ENCODE results near the gene NRXN3. TPM values are rescaled to one million over a fixed set of nuclear protein-coding genes. Genes with fewer than 3 reads are reported as not detected.

The NRXN3 gene
- total RNA-seq, 1 donor from 2014 or later, result 4.8 TPM

DNA sequence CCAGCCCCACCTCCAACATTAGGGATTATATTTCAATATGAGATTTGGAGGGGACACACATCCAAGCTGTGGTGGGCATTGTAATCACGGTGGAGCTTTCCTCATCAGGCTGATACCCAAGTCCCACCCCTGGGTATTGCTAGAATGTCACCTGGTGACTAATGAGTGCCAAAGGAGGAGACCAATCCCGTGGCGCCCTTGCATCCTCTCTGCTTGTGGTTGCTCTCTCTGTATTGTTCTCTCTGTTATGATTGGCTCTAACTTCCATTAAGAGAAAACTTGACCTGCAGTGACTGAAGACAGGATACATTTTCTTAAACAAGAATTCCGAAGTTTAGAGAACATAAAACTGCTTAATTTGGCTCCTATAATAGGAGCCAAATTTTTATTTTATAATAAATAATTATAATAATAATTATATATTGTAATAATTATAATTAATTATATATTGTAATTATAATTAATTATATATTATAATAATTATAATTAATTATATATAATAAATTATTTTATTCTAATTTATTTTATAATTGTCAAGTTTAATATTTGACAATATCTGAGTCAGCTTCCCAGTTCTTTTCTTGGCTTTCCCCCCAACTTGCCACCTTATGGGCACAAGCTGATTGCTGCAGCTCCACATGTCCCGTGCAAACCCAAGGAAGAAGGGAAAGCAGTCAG is 1621.0 kb downstream of the NRXN3 start:
- no peak for DNase-seq (ENCODE audit: extremely low read depth, low read depth, low spot score)

DNA sequence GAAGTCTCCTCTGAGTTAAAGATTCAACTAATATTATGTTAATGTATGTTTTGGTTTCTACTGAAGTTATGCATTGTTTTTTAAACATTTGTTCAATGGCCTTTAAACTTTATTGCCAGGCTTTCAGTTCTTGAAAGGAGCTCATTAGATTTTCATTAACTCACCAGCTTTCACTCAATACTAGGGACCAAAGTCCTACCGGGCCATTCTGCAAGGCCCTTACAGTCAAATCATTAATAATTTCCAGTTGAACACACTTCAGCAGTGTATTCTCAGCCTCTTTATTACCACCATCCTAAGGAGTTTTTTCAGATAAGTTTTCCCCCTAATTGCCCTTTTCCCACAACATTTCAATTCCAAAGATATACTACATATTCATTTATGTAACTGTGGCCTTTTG is 1631.9 kb downstream of the NRXN3 start:
- DNase-seq (ENCODE audit: extremely low read depth, low read depth, low spot score), result no peak

DNA sequence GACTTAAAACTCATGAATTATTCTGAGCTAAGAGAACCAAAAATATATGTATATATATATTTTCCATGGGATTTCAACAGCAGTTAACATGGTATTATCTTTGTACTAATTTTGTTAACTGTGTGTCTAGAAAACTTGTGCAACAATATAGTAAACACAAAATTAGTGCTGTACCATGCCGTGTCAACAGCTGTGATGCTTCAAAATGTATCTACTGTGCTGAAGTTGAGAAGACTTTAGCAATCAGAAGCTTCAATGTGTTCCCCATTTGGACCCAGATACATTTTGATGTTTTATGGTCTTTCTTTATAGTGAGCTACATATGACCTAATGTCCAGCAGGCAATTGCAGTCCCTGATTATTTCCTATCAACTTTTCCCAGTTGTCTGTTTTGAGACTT is 1635.5 kb downstream of the NRXN3 start:
- no peak for DNase-seq (ENCODE audit: extremely low read depth, low read depth, low spot score)

DNA sequence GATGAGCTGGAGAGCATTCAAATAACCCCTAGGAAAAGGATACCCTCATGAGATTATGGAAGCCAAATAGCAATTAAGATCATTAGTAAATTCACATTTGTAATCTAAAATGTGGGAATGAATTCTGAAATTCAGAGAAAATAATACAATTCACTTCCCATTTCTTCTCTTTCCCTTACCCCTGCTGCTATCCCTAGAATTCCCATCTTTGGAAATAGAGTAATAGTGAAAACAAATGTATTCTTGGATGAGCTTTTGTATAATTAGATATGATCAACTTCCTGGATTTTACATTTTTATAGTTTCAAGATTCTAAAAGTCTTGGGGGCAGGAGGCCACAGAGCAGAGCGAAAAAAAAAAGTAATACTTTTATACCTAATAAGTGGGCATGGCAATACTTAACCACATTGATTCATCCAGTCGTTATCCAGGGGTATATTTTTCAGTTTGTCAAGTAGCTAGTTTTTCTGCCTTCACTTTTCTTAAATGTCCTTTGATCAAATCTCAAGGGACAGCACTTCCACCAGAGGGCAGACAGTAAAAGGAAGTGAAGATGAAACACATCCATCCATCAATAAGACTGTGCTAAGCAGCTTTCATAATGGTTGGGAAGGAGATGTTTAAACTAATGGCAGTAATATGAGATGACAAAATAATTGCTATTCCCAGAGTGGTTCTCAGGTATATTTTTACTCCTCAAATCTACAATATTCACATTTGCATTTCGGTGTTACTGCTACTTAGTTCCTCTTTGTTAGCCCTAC is 1639.9 kb downstream of the NRXN3 start:
- no peak for DNase-seq (ENCODE audit: extremely low read depth, low read depth, low spot score)

DNA sequence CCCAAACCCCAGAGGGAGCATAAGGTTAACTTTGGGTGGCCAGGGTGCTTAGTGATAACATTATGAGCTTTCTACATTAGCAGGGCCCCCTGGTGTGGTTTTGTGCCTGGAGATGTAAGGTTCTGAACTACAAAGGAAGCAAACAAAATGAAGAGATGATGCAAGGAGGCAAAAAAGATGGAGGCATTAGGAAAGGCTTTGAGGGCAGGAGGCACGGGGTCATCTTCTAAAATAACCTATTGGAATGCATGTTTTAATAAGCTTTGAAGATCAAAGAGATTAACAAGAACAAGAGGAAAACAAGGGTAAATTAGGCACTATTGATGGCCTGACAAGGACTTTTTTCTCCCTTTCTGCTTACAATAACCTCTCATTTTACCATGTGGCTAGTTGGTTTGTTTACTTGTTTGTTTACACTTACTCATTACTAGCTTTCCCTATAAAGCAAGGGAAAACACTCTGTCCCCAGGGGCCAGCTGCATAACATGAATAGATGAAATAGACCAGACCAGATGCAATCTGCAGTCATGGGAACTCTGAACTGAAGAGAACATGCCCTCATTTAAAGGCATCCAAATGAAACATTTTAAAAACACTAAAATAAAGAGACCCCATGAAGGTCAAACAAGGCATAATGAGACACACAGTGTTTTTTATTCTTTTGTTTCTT is 1650.8 kb downstream of the NRXN3 start:
- DNase-seq (ENCODE audit: extremely low read depth, low read depth, low spot score), result no peak

DNA sequence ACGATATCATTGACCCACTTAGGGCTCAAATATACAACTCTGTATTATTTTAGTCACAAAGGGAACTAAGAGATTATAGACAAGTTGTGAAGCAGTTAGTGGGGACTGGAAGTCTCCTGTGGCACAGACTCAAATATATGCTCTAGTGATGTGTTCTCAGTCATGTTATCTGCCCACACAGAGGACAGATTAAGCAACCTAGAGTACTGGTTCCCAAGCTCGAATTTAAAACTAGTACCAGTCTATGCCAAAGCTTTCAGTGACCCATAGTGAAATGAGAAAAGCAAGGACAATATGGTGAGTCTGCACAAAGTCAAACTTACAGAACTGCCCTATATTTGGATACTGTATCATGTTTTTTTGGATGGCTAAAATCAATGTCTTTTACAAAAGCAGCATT is 1651.9 kb downstream of the NRXN3 start:
- no peak for DNase-seq (ENCODE audit: extremely low read depth, low read depth, low spot score)

DNA sequence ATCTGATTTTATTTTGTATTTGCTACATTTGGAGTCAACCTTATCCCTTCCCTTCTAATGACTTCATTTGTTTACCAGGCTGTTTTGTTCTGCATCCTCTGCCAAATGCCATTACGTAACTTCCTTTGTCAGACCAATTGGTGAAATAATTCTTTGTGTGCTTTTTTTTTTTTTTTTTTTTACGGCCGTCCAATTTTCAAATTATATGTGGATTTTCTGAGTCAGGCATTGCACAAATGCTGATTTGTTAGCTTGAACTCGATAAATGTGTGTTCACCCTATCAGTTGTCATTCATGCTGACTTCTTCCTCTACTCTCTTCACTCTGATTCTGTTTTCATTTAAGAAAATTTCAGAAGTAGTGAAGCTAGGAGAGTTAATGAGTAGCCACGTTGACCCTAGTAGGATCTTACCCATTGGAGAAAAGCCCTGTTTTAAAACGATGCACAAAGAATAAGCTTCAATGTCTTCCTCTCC is 1654.9 kb downstream of the NRXN3 start:
- no peak for DNase-seq (ENCODE audit: extremely low read depth, low read depth, low spot score)

DNA sequence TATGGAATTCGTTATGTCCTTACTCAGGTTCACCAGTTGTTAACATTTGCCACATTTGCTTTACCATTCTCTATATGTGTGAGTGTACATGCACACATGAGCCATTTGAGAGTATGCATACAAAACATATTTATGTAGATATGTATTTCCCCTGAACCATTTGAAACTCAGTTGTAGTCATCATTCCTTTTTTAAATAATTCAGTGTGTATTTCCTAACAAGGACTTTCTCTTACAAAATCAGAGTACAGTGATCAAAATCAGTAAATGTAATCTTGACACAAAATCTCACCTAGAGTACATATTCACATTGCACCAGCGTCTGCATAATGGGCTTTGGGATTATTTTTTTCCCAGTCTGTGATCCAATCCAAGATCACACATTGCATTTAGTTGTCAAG is 1656.2 kb downstream of the NRXN3 start:
- DNase-seq (ENCODE audit: extremely low read depth, low read depth, low spot score), result no peak

DNA sequence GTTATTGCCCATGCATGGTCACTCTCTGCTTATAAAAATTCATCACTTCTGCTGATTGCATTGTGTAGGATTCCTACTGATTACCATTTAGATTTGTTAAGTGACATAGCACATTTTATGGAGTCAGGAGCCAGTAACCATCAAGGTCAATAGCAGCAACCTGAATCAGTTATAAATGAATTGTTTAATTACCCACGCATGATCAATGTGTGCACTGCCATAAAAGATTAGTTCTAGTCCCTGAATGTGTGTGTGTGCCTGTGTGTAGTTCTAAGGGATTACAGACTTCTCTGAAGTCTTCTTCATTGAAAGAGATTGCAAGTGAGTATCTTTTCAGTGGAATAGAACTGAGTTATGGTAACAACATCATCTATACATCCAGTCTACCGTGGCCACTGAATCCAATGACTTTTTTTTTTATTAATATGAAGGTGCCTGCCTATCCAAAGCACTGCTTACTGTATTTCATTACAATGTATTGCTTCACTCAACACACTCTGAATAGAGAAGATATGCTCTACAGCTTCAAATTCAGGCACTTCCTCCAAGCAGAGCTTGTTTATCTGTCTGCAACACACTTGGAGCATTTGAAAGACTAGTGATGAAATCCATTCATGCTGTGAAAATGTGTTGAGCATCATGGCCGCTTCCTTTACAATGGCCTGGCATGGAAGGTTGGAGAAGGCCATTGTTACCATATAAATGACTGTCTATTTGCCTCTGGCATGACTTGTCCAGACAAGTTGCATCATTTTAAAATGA is 1659.4 kb downstream of the NRXN3 start:
- DNase-seq (ENCODE audit: extremely low read depth, low read depth, low spot score), result no peak

DNA sequence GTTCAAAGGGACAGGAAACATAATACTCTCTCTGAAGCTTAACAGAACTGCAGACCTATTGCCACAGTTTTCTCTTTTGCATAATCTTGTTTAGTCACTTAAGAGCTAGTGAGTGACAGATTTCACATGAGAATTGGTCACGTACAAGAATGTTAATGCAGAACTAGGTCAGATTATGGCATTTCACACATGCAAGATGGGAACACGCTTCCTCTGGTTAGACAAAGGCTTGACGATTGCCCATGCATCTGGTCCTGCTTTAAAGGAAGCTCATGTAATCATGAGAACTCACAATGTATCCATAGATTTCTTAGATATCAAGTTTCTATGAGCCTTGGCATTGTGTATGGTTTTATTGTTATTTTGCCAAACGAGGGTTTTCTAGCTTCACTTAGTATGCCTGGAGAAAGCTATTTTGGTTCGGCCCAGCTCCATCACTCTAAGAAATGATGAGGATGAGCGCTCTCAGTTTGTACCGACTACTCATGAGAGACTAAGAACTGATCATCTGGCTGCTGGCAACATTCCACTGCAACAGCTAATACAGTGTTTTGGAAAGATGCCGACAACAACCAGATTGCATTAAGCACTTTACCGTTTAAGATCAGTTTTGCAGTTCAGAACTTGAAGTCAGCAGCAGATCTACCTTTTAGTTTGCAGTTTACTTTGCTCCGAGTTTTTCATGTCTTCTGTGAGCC is 1661.2 kb downstream of the NRXN3 start:
- no peak for DNase-seq (ENCODE audit: extremely low read depth, low read depth, low spot score)

DNA sequence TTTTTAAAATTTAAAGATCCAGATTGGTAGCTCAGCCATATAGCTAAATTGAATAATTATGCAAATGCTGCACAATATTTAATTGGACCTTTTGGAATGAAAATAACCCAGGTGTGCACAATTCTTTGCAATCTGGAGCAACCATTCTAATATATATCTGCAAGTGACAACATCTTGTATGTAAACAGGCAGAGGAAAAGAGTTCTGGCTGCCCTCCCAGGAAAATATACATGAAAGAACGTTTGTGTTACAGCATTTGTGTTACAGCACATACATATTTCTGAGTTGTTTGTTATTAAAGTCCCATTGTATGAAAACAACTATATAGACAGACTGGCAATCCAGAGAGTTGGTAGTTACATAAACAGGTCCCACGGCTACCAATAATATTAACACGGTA is 1663.6 kb downstream of the NRXN3 start:
- DNase-seq (ENCODE audit: extremely low read depth, low read depth, low spot score), result no peak

DNA sequence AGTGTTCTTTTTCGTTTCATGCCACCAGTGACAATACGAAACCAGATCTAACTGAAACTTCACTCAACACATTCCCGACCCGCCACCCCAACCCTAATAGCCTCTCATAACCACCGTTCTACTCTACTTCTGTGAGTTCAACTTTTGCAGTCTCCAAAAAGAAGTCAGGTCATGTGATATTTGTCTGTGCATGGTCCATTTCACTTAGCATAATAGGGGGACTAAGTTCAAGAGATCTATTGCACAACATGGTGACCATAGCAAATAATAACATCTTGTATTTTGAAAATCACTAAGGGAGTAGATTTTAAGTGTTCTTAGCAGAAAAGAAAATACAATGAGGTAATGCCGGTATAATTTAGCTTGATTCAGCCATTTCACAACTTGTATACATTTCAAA is 1664.7 kb downstream of the NRXN3 start:
- DNase-seq (ENCODE audit: extremely low read depth, low read depth, low spot score), result no peak

DNA sequence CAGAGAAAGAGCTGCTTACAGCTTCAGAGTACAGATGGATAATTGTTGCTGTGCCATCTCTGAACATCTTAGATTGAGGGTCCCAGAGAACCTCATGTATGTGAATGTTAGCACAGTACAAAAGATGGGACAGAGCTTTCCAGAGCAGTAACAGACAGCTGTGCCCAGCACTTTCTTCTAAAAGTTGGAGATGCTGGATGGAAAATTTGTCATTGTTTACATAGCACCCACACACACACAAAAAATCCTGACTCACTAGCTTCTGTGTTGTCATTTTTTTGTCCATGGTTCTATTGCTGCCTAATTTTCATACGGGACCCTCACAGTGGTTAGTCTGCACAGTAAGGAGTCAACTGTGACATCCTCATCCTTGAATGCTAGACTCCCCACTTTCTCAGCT is 1666.4 kb downstream of the NRXN3 start:
- no peak for DNase-seq (ENCODE audit: extremely low read depth, low read depth, low spot score)

DNA sequence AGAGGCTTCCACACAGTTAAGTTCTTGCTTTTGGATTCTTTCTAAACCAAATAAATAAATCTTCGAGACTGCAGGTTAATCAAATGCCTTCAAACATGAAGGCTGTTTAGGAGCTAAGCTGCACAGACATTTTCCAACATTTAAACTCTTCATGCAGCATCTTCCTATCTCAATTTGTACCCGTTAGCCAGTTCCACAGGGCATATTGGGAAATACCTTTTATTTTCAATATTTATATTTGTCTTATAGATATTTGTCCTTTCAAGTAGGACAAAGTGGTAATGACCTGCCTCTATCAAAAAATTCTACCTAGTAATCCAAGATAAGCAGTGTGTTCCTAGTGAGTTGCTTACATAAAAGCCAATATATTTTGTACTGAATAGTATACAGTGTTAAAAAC is 1667.5 kb downstream of the NRXN3 start:
- DNase-seq (ENCODE audit: extremely low read depth, low read depth, low spot score), result no peak

DNA sequence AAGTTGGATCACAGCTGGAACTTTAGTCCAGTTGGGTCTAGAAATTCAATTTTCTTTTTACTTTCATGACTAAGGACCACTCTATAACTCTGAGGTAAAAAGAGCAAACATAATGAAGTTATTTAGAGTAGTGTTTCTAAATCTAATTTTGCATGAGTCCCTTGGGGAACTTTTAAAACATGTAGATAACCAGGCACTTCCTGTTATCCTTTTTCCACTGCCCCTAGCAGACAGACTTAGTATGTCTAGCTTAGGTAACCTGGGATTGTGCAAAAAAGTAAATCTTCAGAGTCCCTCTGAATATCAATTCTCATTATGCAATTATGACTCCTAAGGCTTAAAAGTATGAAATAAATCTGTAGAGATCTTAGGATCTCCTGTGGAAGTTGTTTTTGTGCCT is 1669.9 kb downstream of the NRXN3 start:
- no peak for DNase-seq (ENCODE audit: extremely low read depth, low read depth, low spot score)

DNA sequence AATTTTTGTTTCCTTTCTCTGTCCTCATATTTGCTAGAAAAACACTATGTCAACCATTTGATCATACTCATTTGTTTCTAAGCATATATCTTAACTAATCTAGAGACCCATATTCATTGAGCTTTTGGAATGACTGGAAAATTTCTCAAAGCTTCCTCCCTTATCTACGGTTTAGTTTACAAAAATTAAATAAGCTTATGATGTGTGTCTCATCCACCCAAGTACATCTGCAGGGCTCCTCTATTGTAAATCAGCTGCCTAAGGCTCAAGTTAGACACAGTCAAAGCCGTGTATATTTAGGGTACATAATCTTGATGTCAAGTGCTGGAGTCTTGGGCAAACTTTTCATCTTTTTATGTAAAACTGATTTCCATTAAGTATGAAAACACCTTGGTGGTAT is 1670.7 kb downstream of the NRXN3 start:
- no peak for DNase-seq (ENCODE audit: extremely low read depth, low read depth, low spot score)

DNA sequence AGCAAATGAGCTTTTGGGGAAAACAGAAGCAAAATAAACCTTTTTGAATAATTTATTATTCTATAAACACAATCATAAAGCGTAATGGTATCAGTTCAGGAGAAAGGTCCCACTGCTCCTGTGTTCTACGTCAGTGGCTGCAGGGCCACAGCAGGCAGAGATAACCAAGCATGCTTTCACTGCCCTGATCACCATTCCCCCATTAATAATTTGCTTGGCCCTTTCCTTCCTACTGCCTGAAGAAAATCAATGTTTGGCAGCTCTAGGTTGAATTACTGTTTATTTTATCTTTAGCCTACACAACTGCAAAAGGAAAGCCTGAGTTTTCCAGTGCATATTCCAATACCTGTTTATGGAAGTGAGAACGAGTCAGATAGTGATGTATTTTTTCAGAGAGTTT is 1671.3 kb downstream of the NRXN3 start:
- DNase-seq (ENCODE audit: extremely low read depth, low read depth, low spot score), result no peak

DNA sequence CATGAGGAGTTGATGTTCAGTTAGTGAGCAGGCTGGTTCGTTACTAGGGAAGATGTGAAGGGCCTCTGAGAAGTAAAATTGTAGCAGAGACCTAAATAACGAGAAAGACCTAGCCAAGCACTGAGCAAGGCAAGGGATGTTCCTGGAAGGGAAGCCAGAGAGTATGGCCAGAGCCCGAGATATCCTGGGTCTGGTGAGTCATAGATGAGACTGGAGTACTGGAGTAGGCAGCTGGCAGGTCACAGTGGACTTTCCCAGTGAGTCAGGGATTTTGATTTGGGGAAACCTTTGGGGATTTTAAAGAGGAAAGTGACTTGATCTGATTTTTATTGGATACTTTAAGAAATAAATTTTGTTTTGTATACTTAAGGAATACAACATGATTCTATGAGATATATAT is 1672.1 kb downstream of the NRXN3 start:
- no peak for DNase-seq (ENCODE audit: extremely low read depth, low read depth, low spot score)

DNA sequence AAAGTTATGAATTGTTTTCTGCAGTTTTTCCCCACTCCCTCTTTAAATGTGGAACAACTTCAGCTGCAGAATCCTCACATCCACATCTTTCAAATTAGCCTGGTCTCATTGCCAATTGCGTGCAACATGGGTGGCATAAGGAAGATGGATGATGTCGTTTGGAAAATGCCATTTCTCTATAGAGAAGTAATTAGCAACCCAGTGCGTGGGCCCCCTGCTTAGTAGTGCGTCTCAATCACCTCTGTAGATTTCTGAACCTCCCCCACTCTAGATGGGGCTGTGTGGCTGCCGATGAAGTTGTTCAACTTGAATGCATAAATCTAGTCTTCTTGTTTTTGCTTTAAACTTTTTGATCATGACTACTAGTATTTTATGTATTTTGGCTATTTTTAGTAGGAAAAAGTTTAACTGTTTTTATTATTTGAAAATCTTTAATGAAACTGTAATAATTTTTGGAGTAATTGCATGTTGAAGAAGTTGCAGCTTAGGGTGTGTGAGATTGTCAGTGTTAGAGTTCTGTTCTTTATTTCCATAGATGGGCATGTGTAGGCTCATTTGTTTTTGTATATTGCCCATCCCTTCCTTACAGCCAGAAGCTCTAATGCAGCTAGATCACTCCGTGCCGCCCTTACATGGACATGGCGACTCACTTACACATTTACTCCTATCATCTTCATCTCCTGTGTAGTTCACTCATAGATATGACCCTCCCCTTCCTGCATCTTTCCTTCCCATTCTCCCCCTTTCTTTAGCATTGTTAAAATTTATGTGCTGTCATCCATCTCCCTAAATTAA is 1683.0 kb downstream of the NRXN3 start:
- DNase-seq (ENCODE audit: extremely low read depth, low read depth, low spot score), result no peak

DNA sequence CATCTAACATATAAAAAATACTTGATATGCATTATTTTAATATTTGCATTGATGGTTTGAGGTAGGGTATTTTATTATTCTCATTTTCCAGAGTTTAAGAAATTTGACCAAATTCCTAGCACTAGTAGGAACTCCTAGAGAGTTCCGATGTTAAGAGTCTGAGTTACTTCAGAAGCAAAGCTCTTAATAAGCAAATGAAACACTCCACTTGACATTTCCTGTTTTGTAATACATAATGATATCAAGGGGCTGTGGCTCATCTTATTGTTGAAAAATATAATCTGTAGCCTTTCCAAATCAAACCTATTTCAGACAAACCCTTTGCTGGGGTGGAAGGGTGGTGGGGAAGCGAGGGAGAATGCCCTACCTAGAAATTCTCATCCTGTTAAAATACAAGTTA is 1685.6 kb downstream of the NRXN3 start:
- no peak for DNase-seq (ENCODE audit: extremely low read depth, low read depth, low spot score)

Measured in glomerular endothelial cell (primary cell).